ENCODE measurements around the gene MYO1F. TPM values are rescaled to one million over a fixed set of nuclear protein-coding genes. Genes with fewer than 3 reads are reported as not detected.
"Not testable (repeated sequence)": the region's sequence is repeated elsewhere in the genome, so short reads cannot be mapped to it uniquely, and the experiment has no call there.

Gene MYO1F
- polyA plus RNA-seq: 40.9 TPM

DNA sequence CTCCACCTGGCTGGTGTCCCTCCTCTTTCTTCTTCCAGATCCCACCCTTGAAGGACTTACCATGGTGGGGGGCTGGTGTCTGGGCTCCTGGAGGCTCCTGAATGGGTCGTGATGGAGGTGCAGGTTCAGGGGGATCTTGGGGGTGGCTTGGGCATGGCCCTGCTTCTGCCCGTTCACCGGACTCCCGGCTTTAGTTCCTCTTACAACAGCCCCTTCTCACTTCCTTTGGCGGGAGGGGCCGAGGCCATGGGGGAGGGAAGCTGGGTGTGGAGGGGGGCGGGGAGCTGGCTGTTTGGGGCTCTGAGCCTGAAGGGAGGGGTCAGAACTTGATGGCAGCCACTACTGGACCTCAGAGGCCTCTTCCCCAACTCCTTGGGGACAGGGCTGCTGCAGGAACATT is at the start of gene MYO1F:
Gene MYO1F, minus strand, starts transcription at position 196 of the 400 bp plus-strand sequence. Its CDS starts 133 bp downstream, at position 63.
- Mint-ChIP-seq H3K9me3 (peaks cover 0 to 4% (median 0%) of the 10 kb centered on the region in 3 donors), H3K27me3 (peaks cover 2% of the 10 kb centered on the region), H3K27ac (peak within 1 kb of the TSS; percentile 57 to 95 (median 94)), H3K4me3 (peak within 1 kb of the TSS; percentile 88 to 100 (median 96)), H3K36me3 (peaks cover 7% of the 10 kb centered on the region), H3K4me1 (peaks cover 24 to 53% (median 37%) of the 10 kb centered on the region in 3 donors)

DNA sequence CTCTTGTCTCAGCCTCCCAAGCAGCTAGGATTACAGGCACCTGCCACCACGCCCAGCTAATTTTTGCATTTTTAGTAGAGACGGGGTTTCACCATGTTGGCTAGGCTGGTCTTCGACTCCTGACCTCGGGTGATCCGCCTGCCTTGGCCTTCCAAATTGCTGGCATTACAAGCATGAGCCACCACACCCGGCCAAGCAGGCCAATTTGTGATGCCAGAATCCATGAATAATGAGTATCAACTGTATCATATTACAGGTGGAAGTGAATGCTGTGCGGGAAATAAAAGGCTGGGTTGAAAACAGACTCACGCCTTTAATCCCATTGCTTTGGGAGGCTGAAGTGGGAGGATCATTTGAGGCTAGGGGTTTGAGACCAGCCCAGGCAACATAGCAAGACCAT is 49.6 kb upstream of the MYO1F start:
- H3K4me1 Mint-ChIP-seq: no peaks in the 10 kb centered on the region
- H3K36me3 Mint-ChIP-seq: no peaks in the 10 kb centered on the region
- H3K4me3 Mint-ChIP-seq: no peak overlapping the region
- peaks cover 0 to 2% (median 0%) of the 10 kb centered on the region in 3 donors for H3K9me3 Mint-ChIP-seq
- H3K27ac Mint-ChIP-seq: no peak overlapping the region
- H3K27me3 Mint-ChIP-seq: peaks cover 6% of the 10 kb centered on the region

DNA sequence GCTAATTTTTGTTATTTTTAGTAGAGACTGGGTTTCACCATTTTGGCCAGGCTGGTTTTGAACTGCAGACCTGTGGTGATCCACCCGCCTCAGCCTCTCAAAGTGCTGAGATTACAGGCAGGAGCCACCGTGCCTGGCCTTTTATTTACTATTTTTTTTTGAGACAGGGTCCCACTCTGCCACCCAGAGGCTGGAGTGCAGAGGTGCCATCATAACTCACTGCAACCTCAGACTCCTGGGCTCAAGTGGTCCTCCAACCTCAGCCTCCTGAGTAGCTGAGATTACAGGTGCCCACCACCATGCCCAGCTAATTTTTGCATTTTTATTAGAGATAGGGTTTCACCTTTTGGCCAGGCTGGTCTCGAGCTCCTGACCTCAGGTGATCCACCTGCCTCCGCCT is 45.6 kb upstream of the MYO1F start:
- H3K4me1 Mint-ChIP-seq, H3K9me3 Mint-ChIP-seq, H3K36me3 Mint-ChIP-seq, H3K4me3 Mint-ChIP-seq, H3K27me3 Mint-ChIP-seq, H3K27ac Mint-ChIP-seq: not testable (repeated sequence)

DNA sequence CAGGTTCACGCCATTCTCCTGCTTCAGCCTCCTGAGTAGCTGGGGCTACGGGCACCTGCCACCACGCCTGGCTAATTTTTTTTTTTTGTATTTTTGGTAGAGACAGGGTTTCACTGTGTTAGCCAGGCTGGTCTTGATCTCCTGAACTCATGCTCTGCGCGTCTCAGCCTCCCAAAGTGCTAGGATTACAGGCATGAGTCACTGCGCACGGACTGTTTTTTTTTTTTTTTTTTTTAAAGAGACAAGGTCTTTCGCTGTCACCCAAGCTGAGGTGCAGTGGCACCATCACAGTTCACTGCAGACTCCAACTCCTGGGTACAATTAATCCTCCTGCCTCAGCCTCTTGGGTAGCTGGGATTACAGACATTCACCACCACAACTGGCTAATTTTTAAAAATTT is 41.5 kb upstream of the MYO1F start:
- Mint-ChIP-seq H3K4me3 (no peak overlapping the region), H3K27ac (no peak overlapping the region), H3K27me3 (peaks cover 10% of the 10 kb centered on the region), H3K4me1 (peaks cover 0 to 4% (median 0%) of the 10 kb centered on the region in 3 donors), H3K36me3 (no peaks in the 10 kb centered on the region), H3K9me3 (peaks cover 0 to 1% (median 0%) of the 10 kb centered on the region in 3 donors)

DNA sequence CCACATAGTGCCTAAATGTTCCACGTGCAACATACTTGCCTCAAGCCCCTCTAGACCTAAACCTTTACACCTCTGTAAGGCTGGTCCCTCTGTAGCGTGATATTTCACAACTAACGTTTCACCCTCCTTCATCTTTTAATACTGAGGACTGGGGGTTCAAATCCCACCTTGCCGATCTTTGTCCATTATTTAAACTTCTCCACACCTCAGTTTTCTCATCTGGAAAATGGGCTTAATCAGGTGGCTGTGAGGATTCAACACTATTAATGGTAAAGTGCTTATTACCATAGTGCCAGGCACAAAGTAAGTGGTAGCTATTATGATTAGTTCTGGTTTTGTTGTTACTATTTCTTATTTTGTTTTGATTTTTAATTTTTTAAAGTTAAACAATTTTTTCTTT is 40.7 kb upstream of the MYO1F start:
- peaks cover 0 to 1% (median 0%) of the 10 kb centered on the region in 3 donors for H3K9me3 Mint-ChIP-seq
- H3K4me1 Mint-ChIP-seq: peaks cover 0 to 4% (median 0%) of the 10 kb centered on the region in 3 donors
- no peaks in the 10 kb centered on the region for H3K36me3 Mint-ChIP-seq
- peaks cover 12% of the 10 kb centered on the region for H3K27me3 Mint-ChIP-seq
- H3K27ac Mint-ChIP-seq: no peak overlapping the region
- H3K4me3 Mint-ChIP-seq: no peak overlapping the region

DNA sequence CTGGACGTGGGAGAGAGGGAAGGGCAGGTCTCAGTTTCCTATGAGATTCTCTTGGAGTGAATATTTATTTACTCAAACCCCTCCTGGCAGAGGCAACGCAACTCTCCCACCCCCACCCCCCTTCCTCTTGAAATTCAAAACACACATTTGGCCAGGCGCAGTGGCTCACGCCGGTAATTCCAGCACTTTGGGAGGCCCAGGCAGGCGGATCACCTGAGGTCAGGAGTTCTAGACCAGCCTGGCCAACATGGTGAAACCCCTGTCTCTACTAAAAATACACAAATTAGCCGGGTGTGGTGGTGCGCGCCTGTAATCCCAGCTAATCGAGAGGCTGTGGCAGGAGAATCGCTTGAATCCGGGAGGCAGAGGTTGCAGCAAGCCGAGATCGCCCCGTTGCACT is 40.1 kb upstream of the MYO1F start:
- H3K9me3 Mint-ChIP-seq, H3K4me3 Mint-ChIP-seq, H3K27ac Mint-ChIP-seq, H3K36me3 Mint-ChIP-seq, H3K4me1 Mint-ChIP-seq: not testable (repeated sequence)
- peaks cover 12% of the 10 kb centered on the region for H3K27me3 Mint-ChIP-seq

DNA sequence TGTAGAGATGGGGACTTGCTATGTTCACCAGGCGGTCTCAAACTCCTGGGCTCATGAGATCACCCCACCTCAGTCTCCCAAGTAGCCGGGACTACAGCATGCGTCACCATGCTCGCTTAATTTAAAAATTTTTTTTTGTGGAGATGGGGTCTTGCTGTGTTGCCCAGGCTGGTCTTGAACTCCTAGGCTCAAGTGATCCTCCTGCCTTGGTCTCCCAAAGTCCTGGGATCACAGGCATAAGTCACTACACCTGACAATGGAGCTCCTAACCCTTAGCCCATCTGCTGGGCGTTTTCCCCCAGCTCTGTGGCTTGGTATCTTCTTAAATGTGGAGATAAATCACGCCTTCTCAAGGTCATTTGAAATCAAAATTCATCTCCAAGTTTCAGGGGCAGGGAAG is 39.6 kb upstream of the MYO1F start:
- peaks cover 0 to 7% (median 0%) of the 10 kb centered on the region in 3 donors for H3K4me1 Mint-ChIP-seq
- peaks cover 1% of the 10 kb centered on the region for H3K36me3 Mint-ChIP-seq
- no peak overlapping the region for H3K27ac Mint-ChIP-seq
- peaks cover 16% of the 10 kb centered on the region for H3K27me3 Mint-ChIP-seq
- peaks cover 0 to 1% (median 0%) of the 10 kb centered on the region in 3 donors for H3K9me3 Mint-ChIP-seq
- no peak overlapping the region for H3K4me3 Mint-ChIP-seq

DNA sequence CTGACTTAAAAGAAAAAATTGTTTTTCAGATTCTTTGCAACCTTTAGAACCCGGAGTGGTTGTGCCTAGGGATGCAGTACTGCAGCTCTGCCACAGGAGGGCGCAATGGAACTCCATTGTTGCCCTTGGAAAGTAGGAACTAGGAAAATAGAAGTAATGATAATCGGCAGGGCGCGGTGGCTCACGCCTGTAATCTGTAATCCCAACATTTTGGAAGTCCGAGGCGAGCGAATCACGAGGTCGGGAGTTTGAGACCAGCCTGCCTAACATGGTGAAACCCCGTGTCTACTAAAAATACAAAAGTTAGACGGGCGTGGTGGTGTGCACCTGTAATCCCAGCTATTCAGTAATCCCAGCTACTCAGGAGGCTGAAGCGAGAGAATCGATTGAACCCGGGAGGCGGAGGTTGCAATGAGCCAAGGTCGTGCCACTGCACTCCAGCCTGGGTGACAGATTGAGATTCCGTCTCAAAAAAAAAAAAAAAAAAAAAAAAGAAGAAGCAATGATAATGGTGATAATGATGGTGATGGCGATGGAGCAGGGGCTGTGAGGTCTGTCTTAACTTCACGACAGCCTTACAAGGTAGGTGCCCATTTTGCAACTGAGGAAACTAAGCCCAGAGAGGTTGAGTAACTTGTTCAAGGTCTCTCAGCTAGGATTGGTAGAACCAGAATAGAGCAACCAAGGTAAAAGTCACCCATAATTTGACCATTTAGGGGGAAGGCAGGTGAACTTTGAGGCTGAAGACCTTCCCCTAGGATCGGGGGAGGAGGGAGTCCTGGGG is 38.8 kb upstream of the MYO1F start:
- Mint-ChIP-seq H3K4me3 (peak overlapping the region in 1 of 4 donors; percentile 52), H3K27ac (no peak overlapping the region), H3K4me1 (peaks cover 0 to 7% (median 0%) of the 10 kb centered on the region in 3 donors), H3K9me3 (peaks cover 0 to 1% (median 0%) of the 10 kb centered on the region in 3 donors), H3K36me3 (peaks cover 1% of the 10 kb centered on the region), H3K27me3 (peaks cover 16% of the 10 kb centered on the region)

DNA sequence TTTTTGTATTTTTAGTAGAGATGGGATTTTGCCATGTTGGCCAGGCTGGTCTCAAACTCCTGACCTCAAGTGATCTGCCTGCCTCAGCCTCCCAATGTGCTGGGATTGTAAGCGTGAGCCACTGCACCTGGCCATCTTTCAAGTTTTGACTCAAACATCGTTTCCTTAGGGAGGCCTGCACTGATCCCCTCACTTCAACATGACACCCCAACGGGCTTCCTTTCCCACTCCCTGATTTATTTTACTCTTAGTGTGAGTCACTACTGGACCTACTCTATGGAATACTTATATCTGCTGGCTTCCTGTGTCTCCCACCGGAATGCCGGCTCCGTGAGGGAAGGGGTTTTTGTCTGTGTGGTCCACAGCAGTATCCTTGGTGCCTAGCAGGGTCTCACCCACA is 37.8 kb upstream of the MYO1F start:
- Mint-ChIP-seq H3K9me3 (peaks cover 0 to 1% (median 0%) of the 10 kb centered on the region in 3 donors), H3K36me3 (peaks cover 1% of the 10 kb centered on the region), H3K4me1 (peaks cover 3 to 10% (median 3%) of the 10 kb centered on the region in 3 donors), H3K27me3 (peaks cover 14% of the 10 kb centered on the region), H3K4me3 (no peak overlapping the region), H3K27ac (peak overlapping the region in 1 of 3 donors; percentile 60)

DNA sequence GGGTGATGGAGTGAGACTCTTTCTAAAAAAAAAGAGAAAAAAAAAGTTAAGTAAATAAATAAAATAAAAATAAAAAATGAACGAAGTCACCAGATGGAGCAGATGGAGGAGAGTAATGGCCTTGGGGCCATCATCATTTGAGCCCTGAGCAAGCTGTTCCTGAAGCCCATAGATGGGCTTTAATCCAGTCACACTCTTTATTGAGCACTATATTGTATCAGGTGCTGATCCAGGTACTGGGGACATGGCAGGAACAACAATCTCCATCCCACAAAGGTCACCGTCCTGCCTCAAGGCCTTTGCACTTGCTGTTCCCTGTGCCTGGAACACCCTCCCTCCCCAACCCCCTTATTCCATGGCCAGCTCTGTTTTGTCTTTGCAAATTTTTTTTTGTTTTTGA is 37.2 kb upstream of the MYO1F start:
- Mint-ChIP-seq H3K4me3 (no peak overlapping the region), H3K36me3 (peaks cover 1% of the 10 kb centered on the region), H3K27me3 (peaks cover 18% of the 10 kb centered on the region), H3K9me3 (peaks cover 0 to 1% (median 0%) of the 10 kb centered on the region in 3 donors), H3K4me1 (peaks cover 6 to 13% (median 8%) of the 10 kb centered on the region in 3 donors), H3K27ac (no peak overlapping the region)

DNA sequence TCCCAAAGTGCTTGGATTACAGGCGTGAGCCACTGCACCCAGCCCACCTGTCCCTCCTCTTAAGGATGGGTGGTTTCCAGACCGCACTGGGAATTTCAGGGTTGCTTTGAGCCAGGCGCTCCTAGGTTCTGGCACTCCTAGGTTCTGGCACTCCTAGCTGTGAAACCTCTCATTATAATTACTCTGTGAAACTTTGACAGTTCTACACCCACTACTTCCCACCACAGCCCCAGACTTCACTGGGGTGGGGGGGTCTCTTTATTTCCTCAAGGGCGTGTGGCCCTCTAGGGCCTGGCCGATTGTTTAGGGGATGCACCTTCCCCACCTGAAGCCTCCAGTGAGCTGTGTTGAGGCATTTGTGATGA is 35.5 kb upstream of the MYO1F start:
- H3K27ac Mint-ChIP-seq: peak overlapping the region in 1 of 3 donors; percentile 53

DNA sequence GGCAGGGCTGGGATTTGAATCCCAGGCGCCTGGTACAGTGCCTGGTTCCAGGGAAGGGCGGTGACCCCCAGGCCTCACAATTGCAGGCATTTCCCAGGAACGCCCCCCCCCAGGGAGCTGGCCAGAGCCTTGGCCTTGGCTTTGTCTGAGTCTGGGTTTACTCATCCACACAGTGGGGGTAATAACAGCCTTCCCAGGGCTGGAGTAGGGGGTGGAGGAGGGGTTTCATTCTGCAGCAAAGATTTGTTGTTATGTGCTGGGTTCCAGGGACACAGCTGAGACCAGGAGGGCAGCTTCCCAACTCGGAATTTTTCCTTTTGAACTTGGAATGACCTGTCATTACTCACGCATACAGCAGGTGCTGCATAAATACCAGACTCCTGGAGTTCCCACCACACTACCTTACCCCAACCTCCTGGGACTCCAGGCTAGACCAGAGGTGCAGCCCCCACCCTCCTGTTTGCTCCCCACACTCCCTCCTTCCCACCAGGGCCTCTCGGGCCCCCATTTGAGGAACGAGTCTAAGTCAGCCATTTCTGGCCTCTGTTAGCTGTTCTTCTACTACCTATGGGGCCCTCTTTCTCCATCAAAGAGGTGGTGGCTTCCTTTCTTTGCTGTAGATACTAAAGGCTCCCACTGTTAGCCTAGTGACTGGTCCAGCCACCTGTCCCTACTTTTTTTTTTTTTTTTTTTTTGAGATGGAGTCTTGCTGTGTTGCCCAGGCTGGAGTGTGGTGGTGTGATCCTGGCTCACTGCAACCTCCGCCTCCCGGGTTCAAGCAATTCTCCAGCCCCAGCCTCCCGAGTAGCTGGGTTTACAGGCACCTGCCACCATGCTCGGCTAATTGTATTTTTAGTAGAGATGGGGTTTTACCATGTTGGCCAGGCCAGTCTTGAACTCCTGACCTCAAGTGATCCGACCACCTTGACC is 34.9 kb upstream of the MYO1F start:
- Mint-ChIP-seq H3K27ac (peak overlapping the region in 1 of 3 donors; percentile 53), H3K4me1 (peaks cover 6 to 15% (median 13%) of the 10 kb centered on the region in 3 donors), H3K4me3 (peak overlapping the region in 3 of 4 donors; percentile 37 to 82 (median 62)), H3K36me3 (peaks cover 3% of the 10 kb centered on the region), H3K9me3 (peaks cover 0 to 2% (median 1%) of the 10 kb centered on the region in 3 donors), H3K27me3 (peaks cover 32% of the 10 kb centered on the region)

More for the DNA sequence above, 35.5 kb upstream of the MYO1F start:
- H3K4me3 Mint-ChIP-seq: peak overlapping the region in 2 of 4 donors; percentile 29 to 80
- H3K36me3 Mint-ChIP-seq: peaks cover 3% of the 10 kb centered on the region
- H3K27me3 Mint-ChIP-seq: peaks cover 30% of the 10 kb centered on the region
- H3K9me3 Mint-ChIP-seq: peaks cover 0 to 2% (median 1%) of the 10 kb centered on the region in 3 donors
- peaks cover 6 to 15% (median 13%) of the 10 kb centered on the region in 3 donors for H3K4me1 Mint-ChIP-seq

DNA sequence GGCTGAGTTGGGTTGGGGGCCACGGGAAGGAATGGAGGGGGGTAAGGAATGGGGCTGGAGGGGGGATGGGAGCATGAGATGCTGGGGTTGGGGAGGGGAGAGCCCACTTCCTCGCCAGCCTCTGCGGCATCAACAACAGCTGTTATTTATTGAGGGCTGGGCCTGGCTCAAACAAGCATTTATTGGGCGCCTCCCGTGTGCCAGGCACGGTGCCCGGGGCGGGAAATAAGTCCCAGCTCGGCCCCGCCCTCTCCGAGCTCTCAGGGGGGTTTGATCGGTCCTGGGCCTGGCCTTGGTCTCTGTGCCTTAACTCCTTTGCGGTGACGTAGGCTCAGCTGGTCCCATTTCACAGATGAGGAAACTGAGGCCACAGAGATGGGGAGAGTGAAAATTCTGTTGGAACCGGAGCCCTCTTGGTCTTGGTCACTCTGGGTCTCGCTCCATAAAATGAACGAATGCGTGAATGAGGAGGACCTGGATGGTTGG is 34.2 kb upstream of the MYO1F start:
- H3K9me3 Mint-ChIP-seq: peaks cover 0 to 2% (median 1%) of the 10 kb centered on the region in 3 donors
- no peak overlapping the region for H3K27ac Mint-ChIP-seq
- H3K4me3 Mint-ChIP-seq: peak overlapping the region in 1 of 4 donors; percentile 60
- peaks cover 6 to 15% (median 15%) of the 10 kb centered on the region in 3 donors for H3K4me1 Mint-ChIP-seq
- H3K27me3 Mint-ChIP-seq: peaks cover 37% of the 10 kb centered on the region
- peaks cover 3% of the 10 kb centered on the region for H3K36me3 Mint-ChIP-seq

DNA sequence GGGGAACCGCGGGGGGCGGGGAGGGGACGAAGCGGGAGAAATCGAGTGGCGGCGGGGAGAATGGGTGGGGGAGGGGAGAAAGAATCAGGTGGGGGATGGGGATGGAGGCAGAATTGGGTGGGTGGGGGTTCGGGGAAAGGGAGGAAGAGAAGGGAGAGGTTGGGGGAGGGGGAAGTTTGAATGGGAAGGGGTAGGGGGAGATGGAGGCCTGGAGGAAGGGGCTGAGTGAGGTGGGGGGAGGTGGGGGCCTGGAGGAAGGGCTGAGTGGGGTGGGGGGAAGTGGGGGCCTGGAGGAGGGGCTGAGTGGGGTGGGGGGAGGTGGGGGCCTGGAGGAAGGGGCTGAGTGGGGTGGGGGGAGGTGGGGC is 33.7 kb upstream of the MYO1F start:
- Mint-ChIP-seq H3K27me3 (peaks cover 37% of the 10 kb centered on the region), H3K27ac (no peak overlapping the region), H3K36me3 (peaks cover 3% of the 10 kb centered on the region), H3K4me1 (peaks cover 6 to 15% (median 15%) of the 10 kb centered on the region in 3 donors), H3K9me3 (peaks cover 0 to 2% (median 1%) of the 10 kb centered on the region in 3 donors), H3K4me3 (no peak overlapping the region)
